Measurements from ENCODE around the gene OVCA2.

GRCh38 chr17:2060385-2060658 lies 18.5 kb downstream of the OVCA2 start:
- TF ChIP-seq GATA2 (IDR thresholded peaks at IDR 0.05; ENCODE audit: low read depth, low read length) = no peak
- TF ChIP-seq GATA3 (IDR thresholded peaks at IDR 0.05; ENCODE audit: low read depth, low read length) = no peak

All from SH-SY5Y (cell line).